Mesothelial cell of epicardium (in vitro differentiated cells): ENCODE results near the gene RCL1. TPM values are rescaled to one million over a fixed set of nuclear protein-coding genes. Genes with fewer than 3 reads are reported as not detected.

Source experiments
- DNase-seq, 2 experiments: peaks; one replicate each; pipeline ENCODE4 v3.0.0; 2021; ENCODE audit warnings: low spot score in 2 of 2; ENCODE audit not compliant: unreplicated experiment in 2 of 2
- H3K27ac Mint-ChIP-seq: 2 replicates; pipeline ENCODE4 v1.8.0; 2021; ENCODE audit warnings: mixed read lengths
- H3K27me3 Mint-ChIP-seq: 2 replicates; pipeline ENCODE4 v1.8.0; 2021; ENCODE audit warnings: low read depth, mixed read lengths
- H3K36me3 Mint-ChIP-seq: 2 replicates; pipeline ENCODE4 v1.8.0; 2021; ENCODE audit warnings: mixed read lengths
- H3K4me1 Mint-ChIP-seq: 2 replicates; pipeline ENCODE4 v1.8.0; 2021; ENCODE audit warnings: mixed read lengths
- H3K4me3 Mint-ChIP-seq: 2 replicates; pipeline ENCODE4 v1.8.0; 2021; ENCODE audit warnings: mild to moderate bottlenecking, moderate library complexity, mixed read lengths
- H3K9me3 Mint-ChIP-seq: 2 replicates; pipeline ENCODE4 v1.8.0; 2021; ENCODE audit warnings: mixed read lengths
- CTCF ChIP-seq: fragments of 200-600 bp; sonication (generic); IDR thresholded peaks from one replicate; pipeline ENCODE4 v1.5.0; 2021; ENCODE audit warnings: antibody characterized with exemption; ENCODE audit not compliant: unreplicated experiment
- total RNA-seq: library from RNA; stranded (reverse); gene quantifications from 3 replicates; pipeline ENCODE4 v1.2.1, GENCODE V29; 2021

Gene RCL1
- total RNA-seq, 1 donor from 2014 or later, result 21.2 TPM

GRCh38 chr9:4833781-4834560, 41.2 kb downstream of the RCL1 start:
- Mint-ChIP-seq H3K9me3 (no peaks in the 10 kb centered on the region), H3K27ac (no peak overlapping the region), H3K36me3 (peaks cover 23% of the 10 kb centered on the region), H3K27me3 (no peaks in the 10 kb centered on the region), H3K4me3 (no peak overlapping the region), H3K4me1 (no peaks in the 10 kb centered on the region)
- TF ChIP-seq CTCF, result no peak
- no peak for DNase-seq

DNA sequence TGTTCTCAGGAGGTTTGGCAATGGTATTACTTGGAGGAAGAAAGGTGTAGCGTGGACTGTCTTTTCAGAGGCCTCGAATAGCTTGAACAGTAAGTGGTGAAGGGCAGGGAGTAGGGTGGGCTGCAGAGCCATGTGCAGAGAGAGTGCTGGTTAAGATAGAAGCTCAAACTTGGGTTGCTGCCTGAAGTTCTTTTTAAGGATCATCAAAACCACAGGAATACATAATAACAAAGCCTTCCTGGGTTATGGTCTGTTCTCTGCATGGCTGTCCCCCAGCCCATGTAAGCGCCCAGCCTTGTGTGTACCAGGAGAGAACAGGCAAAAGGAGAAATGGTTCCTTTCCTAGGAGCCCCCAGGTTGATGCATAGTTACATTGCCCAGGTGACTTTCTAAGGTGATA, 43.9 kb downstream of the RCL1 start:
- DNase-seq, result no peak
- no peak overlapping the region for H3K27ac Mint-ChIP-seq
- H3K9me3 Mint-ChIP-seq, result no peaks in the 10 kb centered on the region
- H3K4me3 Mint-ChIP-seq, result no peak overlapping the region
- H3K4me1 Mint-ChIP-seq, result no peaks in the 10 kb centered on the region
- H3K36me3 Mint-ChIP-seq, result peaks cover 26% of the 10 kb centered on the region
- no peaks in the 10 kb centered on the region for H3K27me3 Mint-ChIP-seq
- TF ChIP-seq CTCF, result no peak

GRCh38 chr9:4837261-4838188, 44.8 kb downstream of the RCL1 start:
- H3K27ac Mint-ChIP-seq, result no peak overlapping the region
- peaks cover 26% of the 10 kb centered on the region for H3K36me3 Mint-ChIP-seq
- no peaks in the 10 kb centered on the region for H3K4me1 Mint-ChIP-seq
- H3K4me3 Mint-ChIP-seq, result no peak overlapping the region
- DNase-seq, result no peak
- H3K9me3 Mint-ChIP-seq, result no peaks in the 10 kb centered on the region
- H3K27me3 Mint-ChIP-seq, result no peaks in the 10 kb centered on the region
- TF ChIP-seq CTCF, result no peak

- Mint-ChIP-seq H3K4me3 (no peak overlapping the region), H3K27ac (no peak overlapping the region), H3K27me3 (no peaks in the 10 kb centered on the region)
Observed at GRCh38 chr9:4838189-4838546, 45.4 kb downstream of the RCL1 start.

GRCh38 chr9:4839470-4839912, 46.7 kb downstream of the RCL1 start:
- no peaks in the 10 kb centered on the region for H3K27me3 Mint-ChIP-seq
- no peaks in the 10 kb centered on the region for H3K4me1 Mint-ChIP-seq
- H3K27ac Mint-ChIP-seq, result no peak overlapping the region
- peaks cover 22% of the 10 kb centered on the region for H3K36me3 Mint-ChIP-seq
- no peak overlapping the region for H3K4me3 Mint-ChIP-seq
- TF ChIP-seq CTCF, result no peak
- no peaks in the 10 kb centered on the region for H3K9me3 Mint-ChIP-seq
- DNase-seq, result no peak

More at GRCh38 chr9:4838189-4838546, 45.4 kb downstream of the RCL1 start:
- peaks cover 22% of the 10 kb centered on the region for H3K36me3 Mint-ChIP-seq
- DNase-seq, result no peak
- H3K4me1 Mint-ChIP-seq, result no peaks in the 10 kb centered on the region
- no peaks in the 10 kb centered on the region for H3K9me3 Mint-ChIP-seq
- no peak for TF ChIP-seq CTCF
